ENCODE data around the gene TRMT1.

Gene TRMT1

DNA sequence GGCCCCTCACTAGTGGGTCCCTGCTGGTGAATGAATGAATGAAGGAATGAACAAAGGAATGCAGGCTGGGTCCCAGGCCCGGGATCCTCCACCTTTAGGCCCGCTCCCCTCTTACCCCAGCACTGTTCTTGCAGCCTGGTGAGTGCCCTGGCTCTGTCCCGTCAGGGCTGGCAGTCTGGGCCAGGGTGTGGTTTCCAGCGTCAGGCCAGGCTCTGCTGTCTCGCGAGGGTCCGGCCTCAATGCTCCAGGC is 14.2 kb downstream of the TRMT1 start:
- DNase-seq (ENCODE audit: low read depth) = peak; percentile 22

DNA sequence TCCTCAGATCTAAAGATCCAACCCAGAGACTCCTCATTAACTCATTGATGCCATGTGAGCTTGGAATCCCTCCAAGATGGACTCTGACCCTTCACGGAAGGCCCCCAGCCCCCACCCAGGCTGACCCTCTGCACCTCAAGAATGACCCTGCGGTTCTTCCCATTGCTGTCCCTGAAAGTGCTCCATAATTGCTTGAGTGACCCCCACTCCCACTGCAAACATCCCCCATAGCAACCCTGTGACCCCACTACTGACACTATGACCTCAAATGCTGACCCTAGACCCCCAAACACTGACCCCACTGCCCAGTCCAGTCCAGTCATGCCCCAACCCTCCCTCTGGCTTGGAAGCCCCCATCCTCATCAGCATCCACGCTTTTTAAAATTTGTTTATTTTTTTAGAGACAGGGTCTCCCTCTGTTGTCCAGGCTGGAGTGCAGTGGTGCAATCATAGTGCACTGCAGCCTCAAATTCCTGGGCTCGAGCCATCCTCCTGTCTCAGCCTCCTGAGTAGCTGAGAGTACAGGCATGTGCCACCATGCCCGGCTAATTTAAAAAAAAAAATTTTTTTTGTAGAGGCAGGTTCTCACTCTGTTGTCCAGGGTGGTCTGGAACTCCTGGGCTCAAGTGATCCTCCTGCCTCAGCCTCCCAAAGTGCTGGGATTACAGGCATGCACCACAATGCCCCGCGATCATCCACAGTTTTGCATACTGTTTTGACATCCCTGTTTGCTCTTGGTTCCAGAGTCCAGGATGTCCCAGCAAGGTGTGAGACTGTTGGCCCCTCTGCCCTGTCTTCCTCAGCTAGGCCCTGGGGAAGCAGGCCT is 14.7 kb downstream of the TRMT1 start:
- DNase-seq (ENCODE audit: low read depth) = no peak

DNA sequence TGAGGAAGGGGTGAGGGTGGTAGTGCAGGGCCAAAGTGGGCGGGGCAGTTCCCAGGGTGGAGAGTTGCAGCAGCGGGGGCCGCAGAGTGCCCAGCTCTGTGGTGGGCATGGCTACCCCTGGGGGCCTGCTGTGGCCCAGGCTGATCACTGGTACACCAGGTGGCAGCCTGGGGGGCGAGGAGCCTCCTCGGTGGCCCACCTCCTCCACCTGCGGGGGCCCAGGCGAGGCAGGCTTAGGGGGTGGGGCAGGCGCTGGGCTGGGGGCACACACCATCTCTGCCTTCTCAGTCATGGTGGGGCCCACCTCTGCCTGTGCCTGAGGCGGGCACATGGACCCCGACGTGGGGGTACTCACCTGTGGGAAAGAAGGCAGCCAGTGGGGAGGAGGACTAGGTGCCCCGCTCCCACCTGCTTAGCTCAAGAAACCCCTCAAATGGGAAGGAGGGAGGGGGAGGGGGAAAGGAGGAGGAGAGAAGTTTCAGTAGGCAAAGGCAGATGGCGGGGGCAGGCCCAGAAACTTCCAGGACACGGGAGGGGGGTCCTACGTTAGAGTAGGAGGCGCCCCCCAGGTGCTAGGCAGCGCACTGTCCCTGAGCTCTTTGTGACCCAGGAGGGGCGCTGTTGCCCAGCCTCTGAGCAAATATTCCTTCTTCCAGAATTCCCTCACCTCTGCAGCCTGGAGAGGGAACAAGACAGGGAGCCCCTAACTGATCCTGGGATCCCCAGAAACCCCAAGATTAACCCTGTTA is 15.5 kb downstream of the TRMT1 start:
- DNase-seq (ENCODE audit: low read depth) = no peak

DNA sequence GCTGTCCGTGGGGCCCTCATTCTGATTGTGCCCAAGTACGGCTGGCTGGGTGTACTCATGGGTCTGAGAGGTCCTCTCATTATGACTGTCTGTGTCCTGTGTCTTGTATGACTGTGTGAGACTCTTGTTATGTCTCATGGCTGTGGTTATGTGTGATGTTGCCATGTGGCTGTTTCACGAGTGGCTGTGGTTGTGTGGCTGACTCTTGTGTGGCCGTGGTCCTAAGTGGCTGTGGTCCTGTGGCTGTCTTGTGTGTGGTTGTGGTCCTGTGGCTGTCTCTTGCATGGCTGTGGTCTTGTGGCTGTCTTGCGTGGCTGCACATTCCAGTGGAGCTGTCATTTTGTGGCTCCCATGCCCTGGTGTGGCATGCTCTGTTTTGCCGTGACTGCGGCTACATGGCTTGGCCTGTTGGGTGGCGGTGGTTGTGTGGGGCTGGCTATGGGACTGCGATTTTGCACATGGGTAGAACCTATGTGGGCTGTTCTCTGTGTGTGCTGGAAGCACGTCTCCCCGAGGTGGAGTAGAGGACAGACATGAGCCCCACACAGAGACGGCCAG is 16.4 kb downstream of the TRMT1 start:
- no peak for DNase-seq (ENCODE audit: low read depth)

DNA sequence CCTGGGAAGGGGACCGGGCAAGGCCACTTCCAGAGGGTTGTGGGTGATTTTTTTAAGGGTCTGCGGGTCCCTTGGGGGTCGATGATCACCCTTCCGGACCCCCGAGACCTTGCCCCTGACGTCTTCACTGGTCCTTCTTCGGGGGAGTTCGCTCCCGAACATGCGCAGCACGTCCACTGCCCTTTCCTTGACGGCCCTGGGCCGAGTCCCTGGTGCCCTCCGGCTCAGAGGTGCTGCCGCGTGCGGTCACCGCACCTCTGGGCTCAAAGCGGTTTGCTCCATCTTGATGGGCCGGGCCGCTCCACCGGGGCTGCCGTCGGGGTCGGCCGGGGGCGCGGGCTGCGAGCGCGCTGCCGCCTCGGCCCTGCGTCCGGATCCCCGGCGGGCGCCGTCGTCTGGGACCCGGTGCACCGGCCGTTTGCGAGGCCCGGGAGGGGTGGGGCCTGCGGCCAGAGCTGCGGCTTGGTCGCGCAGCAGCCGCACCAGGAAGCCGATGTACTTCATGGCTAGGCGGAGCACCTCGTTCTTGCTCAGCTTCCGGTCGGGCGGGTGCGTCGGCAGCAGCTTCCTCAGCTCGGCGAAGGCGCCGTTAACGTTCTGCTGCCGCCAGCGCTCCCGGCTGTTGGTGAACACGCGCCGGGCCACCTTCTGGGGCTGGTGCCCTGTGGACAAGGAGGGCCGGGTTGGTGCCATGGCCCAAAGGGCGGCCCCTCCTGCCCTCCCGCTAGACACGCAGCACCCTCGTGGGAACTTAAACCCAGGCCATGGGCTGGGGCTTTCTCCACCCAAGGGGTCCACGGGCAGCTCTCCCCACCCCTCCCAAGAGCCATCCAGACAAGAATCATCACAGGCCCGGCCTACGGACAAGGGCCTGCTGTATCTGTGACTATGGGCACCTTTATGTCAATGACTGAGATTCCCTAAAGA is 17.2 kb downstream of the TRMT1 start:
- peak; percentile 35 for DNase-seq (ENCODE audit: low read depth)

DNA sequence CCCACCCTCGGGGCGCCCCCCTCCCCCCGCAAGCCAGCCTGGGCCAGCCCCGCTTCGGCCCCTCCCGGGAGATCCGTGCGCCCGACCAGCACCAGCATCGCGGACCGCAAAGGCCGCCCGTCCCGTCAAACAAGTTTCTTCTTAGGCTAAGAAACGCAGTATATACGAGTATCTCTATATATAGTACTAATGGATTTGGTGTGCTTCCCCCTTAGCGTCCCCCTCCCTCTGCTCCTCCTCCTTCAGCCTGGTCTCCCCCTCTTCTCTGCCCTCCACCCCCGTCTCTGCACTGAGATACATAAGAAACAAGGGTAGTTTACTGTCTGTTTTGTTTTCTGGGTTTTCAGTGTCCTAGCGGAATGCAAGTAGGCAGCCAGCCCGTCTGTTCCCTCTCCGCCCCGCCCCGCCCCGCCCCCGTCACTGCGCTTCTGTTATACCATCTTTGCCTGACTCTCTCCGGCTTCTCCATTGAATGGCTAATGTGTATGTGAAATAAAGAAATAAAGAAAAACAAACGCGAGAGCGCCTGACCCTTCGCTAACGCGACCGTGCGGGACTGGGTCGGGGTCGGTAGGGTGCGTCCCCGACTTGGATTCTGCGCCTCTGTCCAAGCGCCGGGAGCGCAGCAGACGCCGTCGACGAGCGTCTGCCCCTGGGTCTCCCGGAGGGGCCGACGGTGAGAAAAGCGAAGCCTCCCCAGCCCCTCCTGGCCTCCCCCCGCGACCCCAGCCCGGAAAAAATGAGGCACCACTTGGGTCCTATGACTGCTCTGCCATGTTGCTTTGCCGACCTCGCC is 18.1 kb downstream of the TRMT1 start:
- peak; percentile 30 for DNase-seq (ENCODE audit: low read depth)

DNA sequence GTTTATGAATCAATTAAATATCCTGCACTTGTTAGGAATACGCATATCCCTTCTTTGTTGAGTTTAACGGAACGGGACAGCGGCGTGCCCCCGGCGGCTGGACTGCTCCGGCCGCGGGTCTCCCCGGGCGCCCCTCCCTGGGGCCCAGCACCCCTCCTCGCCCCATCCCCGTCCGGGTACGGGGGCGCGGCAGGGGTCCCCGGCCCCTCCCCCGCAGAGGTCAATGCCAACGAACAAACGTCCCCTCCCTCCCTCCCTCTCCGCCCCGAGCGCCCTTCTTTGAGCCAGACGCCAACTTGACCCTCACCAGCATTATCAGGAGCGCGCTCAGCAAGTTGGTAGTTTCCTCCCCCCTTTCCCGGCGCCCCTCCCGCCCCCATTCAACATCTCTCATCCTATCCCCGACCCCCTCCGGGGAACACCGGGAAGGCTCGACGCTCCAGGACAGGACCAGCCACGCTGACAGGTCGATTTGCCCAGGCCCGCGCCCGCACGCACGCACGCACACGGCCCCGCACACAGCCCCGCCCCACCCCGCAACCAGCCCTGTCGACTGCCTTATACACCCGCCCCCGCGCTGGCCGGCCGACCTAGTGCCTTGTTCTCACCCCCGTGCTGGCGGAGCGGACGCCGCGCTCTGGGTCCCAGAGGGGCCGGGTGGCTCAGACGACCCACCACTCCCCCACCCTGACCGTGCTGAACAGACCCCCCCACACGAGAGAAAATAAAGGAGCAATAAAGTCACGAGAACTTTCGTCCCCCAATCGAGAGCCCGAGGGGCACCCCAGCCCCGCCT is 18.9 kb downstream of the TRMT1 start:
- DNase-seq (ENCODE audit: low read depth) = no peak

DNA sequence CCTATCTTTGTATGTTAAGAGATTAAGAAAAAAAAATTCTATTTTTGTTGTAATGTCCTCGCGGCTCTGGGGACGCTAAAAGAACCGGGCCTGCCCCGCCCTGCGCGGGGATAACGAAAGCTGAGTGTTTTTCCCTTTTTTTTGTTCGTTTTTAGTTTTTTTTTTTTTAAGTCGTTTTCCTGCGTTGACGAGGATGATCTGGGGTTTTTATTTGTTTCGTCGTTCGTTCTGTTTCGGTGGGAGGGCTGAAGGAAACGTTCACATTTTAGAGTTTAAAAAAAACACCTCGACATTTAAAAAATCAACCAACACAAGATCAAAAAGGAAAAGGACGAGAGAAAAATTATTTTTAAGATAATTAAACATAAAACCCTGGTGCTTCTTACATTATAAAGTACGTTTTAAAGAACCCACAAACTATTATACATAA is 19.5 kb downstream of the TRMT1 start:
- DNase-seq (ENCODE audit: low read depth) = no peak

DNA sequence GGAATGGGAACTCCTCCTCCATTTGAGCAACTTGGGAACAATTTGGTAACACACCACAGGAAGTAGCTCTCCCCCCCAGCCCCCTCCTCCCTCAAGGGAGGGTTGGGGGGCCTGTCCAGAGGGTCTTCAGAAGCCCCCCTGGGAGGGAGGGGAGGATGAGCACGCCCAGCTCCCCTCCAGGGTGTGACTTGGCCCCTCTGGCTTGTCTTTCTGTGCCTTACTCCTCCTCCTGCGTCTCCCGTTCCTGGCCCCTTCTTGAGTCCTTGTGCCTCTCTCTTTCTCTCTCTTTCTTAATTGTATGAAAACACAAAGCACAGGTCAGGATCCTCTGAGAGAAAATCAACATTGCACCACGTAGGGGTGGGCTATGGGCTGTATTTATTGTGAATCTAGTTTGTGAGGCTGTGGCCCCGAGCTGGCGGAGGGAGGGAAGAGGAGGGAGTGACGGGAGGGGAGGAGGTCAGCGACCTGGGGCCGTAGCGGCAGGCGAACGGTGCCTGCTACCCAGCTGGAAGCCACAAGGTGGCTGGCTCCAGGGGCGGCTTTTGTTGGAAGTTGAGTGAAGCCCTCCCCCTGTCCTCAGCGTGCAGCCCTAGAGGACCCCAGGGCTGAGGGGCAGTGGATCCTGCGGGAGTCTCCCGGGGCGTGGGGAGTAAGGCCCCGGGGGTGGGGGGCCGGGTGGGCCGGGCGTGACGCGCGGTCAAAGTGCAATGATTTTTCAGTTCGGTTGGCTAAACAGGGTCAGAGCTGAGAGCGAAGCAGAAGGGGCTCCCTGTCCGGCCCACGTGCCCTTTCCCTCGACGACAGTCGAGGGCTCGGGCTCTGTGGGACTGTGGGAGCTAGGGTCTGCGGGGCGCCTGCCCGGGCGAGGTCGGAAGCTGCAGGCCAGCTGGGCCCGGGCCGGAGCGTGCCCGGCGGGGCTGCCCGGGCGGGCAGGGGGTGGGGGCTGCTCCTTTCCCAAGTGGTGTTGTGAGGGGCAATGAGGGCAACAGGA is 20.3 kb downstream of the TRMT1 start:
- no peak for DNase-seq (ENCODE audit: low read depth)

DNA sequence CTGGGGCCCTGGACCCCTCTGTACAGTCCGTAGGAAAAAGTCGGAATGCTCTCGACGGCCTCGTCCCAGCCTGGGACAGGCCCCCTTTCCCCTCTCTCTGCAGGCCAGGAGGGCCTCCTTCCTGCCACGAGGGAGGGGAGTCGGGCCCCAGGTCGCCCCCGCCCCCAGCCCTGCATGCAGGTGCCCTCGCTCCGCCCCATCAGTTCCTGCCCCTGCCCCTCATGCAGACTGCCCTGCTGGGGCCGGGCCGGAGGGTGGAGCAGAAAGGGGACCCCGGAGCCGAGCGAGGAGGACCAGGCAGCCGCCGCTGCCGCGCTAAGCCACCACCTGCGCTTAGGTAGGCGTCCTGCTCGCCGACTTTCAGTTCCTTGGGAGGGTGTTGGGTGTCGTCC is 21.2 kb downstream of the TRMT1 start:
- DNase-seq (ENCODE audit: low read depth) = no peak

DNA sequence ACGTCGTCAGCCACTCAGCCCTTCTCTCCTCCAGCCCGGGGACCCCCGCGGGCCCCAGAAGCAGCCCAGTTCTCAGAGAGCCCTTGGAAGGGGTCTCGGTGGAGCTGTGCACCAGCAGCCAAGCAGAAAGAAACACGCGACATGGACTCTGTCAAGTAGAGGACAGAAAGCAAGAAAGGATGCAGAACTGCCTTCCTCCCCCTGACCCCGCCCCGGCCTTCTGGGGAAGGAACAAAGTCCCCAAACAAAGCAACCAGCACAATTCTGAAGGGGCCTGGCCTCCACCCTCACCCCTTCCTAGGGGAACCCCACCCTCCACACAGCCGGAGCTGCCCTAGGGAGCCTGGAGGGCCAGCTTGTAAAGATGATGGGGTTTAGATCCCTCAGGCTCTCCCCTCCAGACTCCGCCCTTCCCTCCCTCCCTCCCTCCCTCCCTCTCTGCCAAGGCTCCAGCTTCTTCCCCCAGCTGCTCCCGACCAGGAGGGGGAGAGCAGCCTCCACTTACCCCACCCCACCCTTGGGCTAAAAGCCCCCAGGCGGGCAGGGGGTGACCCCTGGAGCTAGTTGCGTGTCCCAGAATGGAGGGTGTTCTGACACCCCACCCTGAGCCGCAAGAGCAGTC is 21.7 kb downstream of the TRMT1 start:
- DNase-seq (ENCODE audit: low read depth) = no peak

DNA sequence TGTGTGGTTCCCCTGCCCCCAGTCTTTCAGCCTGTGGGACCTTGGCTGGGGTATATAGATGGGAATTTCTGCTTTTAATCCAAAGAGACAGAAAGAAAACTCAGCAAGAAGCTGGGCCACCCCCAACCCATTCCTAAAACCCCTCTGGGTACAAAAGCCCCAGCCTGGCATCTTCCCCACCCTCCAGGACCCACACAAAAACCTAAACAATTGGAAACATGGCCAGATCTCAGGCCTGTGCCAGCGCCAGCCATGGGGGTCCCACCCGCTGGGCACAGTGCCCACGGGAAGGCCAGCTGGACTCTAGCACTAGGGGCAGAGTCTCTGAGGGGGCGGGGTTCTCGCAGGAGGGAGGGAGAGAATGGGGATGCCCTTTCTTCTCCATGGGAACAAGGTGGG is 22.4 kb downstream of the TRMT1 start:
- no peak for DNase-seq (ENCODE audit: low read depth)

DNA sequence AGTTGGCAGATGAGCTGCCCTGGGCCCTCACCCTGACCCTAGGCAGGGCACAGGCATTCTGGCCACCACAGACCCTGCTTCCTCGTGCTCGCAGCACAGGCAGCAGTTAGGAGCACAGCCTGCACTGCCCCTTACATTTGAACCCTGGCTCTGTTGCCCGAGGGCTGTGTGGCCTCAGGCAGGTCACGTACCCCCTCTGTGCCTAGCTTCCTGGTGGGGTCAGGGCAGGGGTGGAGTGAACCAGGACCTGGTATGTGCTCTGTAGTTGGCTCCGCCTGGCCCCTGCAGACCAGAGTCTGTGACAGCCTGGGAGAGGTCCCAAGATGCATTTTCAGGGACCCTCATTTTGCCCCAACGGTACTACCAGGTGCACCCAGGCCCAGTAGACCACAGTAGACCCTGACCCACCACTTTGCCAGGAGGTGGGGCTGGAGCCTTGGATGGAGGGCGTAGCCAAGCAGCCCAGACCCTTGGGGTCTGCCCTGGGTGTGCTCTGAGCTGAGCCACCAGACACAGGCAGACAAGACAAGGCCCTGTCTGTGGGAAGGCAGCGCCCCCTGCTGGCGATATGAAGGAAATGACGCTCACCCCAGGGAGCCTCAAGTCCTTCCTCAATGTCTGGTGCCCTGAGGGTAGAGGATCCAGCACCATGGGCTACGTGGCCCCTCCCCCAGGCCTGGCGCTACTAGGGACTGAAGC is 23.0 kb downstream of the TRMT1 start:
- DNase-seq (ENCODE audit: low read depth) = peak; percentile 51

DNA sequence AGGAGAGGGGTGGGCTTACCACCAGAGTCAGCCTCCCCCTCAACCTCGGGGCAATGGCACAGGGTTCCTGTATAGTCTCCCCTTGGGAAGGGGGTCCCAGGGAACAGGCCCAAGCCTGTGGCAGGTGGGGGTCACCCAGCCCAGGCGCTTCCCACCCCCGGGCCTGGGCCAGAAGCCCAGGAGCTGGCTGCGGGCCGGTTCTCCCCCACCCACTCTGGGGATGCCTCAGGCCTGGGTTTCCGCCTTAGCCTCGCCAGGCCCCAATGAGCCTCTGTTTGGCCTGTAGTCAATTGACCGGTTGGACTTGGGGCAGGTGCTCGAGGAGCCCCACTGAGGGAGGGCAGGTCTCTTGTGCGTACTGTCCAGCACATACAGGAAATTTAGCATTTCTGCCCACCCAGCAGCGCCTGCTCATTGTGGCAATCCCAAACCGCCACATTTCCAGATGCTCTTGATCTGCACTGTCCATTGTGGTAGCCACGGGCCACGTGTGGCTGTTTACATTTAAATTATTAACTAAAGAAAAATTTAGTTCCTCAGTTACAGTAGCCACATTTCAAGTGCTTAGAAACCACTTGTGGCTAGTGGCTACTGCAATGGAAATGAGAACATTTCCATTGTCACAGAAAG is 23.8 kb downstream of the TRMT1 start:
- no peak for DNase-seq (ENCODE audit: low read depth)

DNA sequence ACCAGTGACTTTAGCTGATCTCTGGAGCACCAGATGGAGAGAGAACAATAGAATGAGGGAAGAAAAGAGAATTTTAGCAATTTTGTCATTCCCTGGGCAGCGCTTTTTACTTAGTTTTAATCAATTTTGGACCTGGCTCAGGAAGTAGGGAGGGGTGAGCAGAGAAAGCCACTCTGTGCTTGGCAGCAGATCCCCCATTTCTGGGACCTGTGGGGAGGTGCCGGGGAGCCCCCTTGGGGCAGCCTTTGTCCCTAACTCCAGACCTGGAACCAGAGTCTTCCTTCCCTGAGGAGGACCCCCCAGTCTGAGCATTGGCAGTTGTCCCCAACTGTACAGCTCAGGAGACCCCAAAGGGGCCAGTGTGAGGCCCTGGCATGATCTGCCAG is 24.4 kb downstream of the TRMT1 start:
- no peak for DNase-seq (ENCODE audit: low read depth)

DNA sequence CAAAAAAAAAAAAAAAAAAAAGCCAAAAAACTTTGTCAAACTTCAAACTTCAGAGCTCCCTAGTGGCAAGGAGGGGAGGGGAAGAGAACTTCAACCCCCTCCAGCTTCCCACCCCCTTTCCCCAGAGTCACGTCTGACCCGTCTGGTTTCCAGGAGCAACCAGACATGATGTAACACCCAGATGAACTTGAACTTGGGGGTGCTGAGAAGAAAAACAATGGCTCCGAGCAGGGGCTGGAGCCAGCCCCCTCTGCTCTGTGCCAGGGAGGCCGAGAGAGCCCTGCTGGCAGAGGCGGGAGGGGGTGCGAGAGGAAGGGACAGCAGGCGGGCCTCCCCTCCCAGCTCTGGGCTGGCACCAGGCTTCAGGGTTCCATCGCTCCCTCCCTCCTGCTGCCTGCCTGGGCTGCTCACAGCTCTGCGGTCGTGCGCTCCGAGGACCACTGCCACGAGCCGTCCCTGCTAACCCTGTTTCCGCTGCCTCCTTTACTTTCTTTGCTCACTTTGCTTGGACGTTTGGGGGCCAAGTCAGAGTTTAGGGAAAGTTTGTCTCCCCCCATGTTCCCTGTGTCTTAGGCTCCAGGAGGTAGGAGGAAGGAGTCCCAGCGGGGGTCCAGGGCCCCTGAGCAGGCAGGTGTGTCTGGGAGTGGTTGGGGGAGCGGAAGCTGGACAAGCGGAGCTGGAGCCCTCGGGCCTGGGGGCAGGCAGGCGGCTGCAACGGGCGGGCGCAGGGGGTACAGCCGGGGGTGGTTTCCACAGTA is 25.0 kb downstream of the TRMT1 start:
- DNase-seq (ENCODE audit: low read depth) = peak; percentile 35

Data from GM04504 (cell line).